Keratinocyte (primary cell): ENCODE data around the gene TMEM245. TPM values are rescaled to one million over a fixed set of nuclear protein-coding genes. Genes with fewer than 3 reads are reported as not detected.

Source experiments
- DNase-seq: peaks from one replicate; pipeline ENCODE4 v3.0.0-alpha.2; 2011; ENCODE audit warnings: low read depth, missing footprints, low spot score
- FAIRE-seq: peaks from 2 replicates; lab custom pipeline; 2011; peaks lifted over from hg19 to GRCh38; lab: Jason Lieb, UNC
- H2AFZ ChIP-seq: 2 replicates; pipeline ENCODE4 v1.6.0; 2012; ENCODE audit warnings: low read length, control low read depth, inconsistent platforms; ENCODE audit not compliant: control insufficient read depth
- H3K27ac ChIP-seq: 2 replicates; pipeline ENCODE4 v1.5.1; 2011; ENCODE audit warnings: low read length; ENCODE audit not compliant: control insufficient read depth, insufficient read depth
- H3K27me3 ChIP-seq: 3 replicates; pipeline ENCODE4 v1.6.0; 2011; ENCODE audit warnings: low read length; ENCODE audit not compliant: control insufficient read depth, insufficient read depth; ENCODE audit errors: extremely low read depth
- H3K36me3 ChIP-seq, 2 experiments: 2 replicates in 1 of 2; 3 replicates in 1 of 2; pipeline ENCODE4 v1.5.1; 2011; ENCODE audit warnings: low read length in 2 of 2, mild to moderate bottlenecking in 1 of 2; ENCODE audit not compliant: control insufficient read depth in 2 of 2, insufficient read depth in 2 of 2; ENCODE audit errors: extremely low read depth in 1 of 2
- H3K4me1 ChIP-seq: 3 replicates; pipeline ENCODE4 v1.5.1; 2011; ENCODE audit warnings: low read length; ENCODE audit not compliant: control insufficient read depth, insufficient read depth; ENCODE audit errors: extremely low read depth
- H3K4me2 ChIP-seq: 3 replicates; pipeline ENCODE4 v1.6.0; 2011; ENCODE audit warnings: low read depth, low read length; ENCODE audit not compliant: control insufficient read depth, insufficient read depth; ENCODE audit errors: extremely low read depth
- H3K4me3 ChIP-seq, 3 experiments: fragments of 200-600 bp in 1 of 3; sonication (generic) in 1 of 3; 2 replicates in 2 of 3; 3 replicates in 1 of 3; pipeline ENCODE4 v1.5.1; 2011 to 2016; ENCODE audit warnings: low read length in 3 of 3, mild to moderate bottlenecking in 3 of 3, control low read depth in 2 of 3, inconsistent platforms in 1 of 3, low read depth in 1 of 3, mixed read lengths in 1 of 3, mixed run types in 1 of 3, moderate library complexity in 1 of 3; ENCODE audit not compliant: control insufficient read depth in 2 of 3, insufficient read depth in 2 of 3; ENCODE audit errors: extremely low read depth in 1 of 3
- H3K79me2 ChIP-seq: 2 replicates; pipeline ENCODE4 v1.6.0; 2012; ENCODE audit warnings: low read length; ENCODE audit not compliant: control insufficient read depth, insufficient read depth
- H3K9ac ChIP-seq: 3 replicates; pipeline ENCODE4 v1.6.0; 2011; ENCODE audit warnings: low read length; ENCODE audit not compliant: control insufficient read depth, insufficient read depth; ENCODE audit errors: extremely low read depth
- H3K9me1 ChIP-seq: 3 replicates; pipeline ENCODE4 v1.6.0; 2011; ENCODE audit warnings: low read length; ENCODE audit not compliant: control insufficient read depth, insufficient read depth; ENCODE audit errors: extremely low read depth
- H3K9me3 ChIP-seq: 2 replicates; pipeline ENCODE4 v1.5.1; 2012; ENCODE audit warnings: low read depth, low read length; ENCODE audit not compliant: control insufficient read depth
- H4K20me1 ChIP-seq: 3 replicates; pipeline ENCODE4 v1.6.0; 2011; ENCODE audit warnings: low read length; ENCODE audit not compliant: control insufficient read depth, insufficient read depth; ENCODE audit errors: extremely low read depth
- EZH2 ChIP-seq: IDR thresholded peaks from one replicate; pipeline ENCODE4 v1.6.1; 2012; ENCODE audit warnings: inconsistent platforms, mild to moderate bottlenecking, low read length, moderate library complexity
- dilution Hi-C: fragments of 300-500 bp; cut with MboI; formaldehyde crosslinking; loops from one replicate; pipeline ENCODE4 v1.7.0; 2020; ENCODE audit warnings: low sequenced_read_pairs; ENCODE audit not compliant: extremely low pct_ligation_motif_present
- polyA plus RNA-seq, 5 experiments: library from polyadenylated mRNA; depleted of rRNA in 3 of 5; stranded (reverse) in 3 of 5; stranded (forward) in 1 of 5; unstranded in 1 of 5; fragments of >200 nt; gene quantifications; 1 replicate in 1 of 5; 2 replicates in 3 of 5; 3 replicates in 1 of 5; pipeline versions ENCODE4 v1.2.1 to v1.2.3, GENCODE V29; 2011 to 2012; ENCODE audit warnings: missing spikeins in 2 of 5, low read depth in 1 of 5, low replicate concordance in 1 of 5
- TF ChIP-seq, protein P1 (sequence below), 3 experiments: IDR thresholded peaks in 1 of 3; conservative IDR thresholded peaks in 1 of 3; optimal IDR thresholded peaks in 1 of 3; 2 replicates in 2 of 3; 3 replicates in 1 of 3; pipeline versions ENCODE3 to v1.5.1; 2011; ENCODE audit warnings: low read length in 3 of 3, mild to moderate bottlenecking in 3 of 3, moderate library complexity in 2 of 3, control low read depth in 1 of 3, inconsistent platforms in 1 of 3; ENCODE audit not compliant: insufficient read depth in 2 of 3; ENCODE audit errors: extremely low read depth in 1 of 3

TMEM245 gene
- polyA plus RNA-seq, 1 donor (not counting 4 experiments of a cell fraction or from before 2014, with no cell fraction given): 40.0 TPM

GRCh38 chr9:109017493-109017892 lies 102.3 kb downstream of the TMEM245 start:
- Histone ChIP-seq H4K20me1 (no peaks in the 10 kb centered on the region), H2AFZ (no peak overlapping the region), H3K27ac (no peak overlapping the region), H3K9me1 (no peaks in the 10 kb centered on the region), H3K4me3 (no peak overlapping the region), H3K9ac (no peak overlapping the region), H3K4me2 (no peak overlapping the region), H3K9me3 (no peaks in the 10 kb centered on the region), H3K27me3 (no peaks in the 10 kb centered on the region), H3K36me3 (peaks cover 2 to 8% of the 10 kb centered on the region in 2 experiments), H3K79me2 (no peaks in the 10 kb centered on the region), H3K4me1 (peaks cover 27% of the 10 kb centered on the region)
- FAIRE-seq: no peak
- dilution Hi-C loops: no loop called here
- TF ChIP-seq EZH2: no peak
- TF ChIP-seq, protein P1, sequence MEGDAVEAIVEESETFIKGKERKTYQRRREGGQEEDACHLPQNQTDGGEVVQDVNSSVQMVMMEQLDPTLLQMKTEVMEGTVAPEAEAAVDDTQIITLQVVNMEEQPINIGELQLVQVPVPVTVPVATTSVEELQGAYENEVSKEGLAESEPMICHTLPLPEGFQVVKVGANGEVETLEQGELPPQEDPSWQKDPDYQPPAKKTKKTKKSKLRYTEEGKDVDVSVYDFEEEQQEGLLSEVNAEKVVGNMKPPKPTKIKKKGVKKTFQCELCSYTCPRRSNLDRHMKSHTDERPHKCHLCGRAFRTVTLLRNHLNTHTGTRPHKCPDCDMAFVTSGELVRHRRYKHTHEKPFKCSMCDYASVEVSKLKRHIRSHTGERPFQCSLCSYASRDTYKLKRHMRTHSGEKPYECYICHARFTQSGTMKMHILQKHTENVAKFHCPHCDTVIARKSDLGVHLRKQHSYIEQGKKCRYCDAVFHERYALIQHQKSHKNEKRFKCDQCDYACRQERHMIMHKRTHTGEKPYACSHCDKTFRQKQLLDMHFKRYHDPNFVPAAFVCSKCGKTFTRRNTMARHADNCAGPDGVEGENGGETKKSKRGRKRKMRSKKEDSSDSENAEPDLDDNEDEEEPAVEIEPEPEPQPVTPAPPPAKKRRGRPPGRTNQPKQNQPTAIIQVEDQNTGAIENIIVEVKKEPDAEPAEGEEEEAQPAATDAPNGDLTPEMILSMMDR (optimal IDR thresholded peaks at IDR 0.05 in 1 of 3, IDR thresholded peaks at IDR 0.05 in 1 of 3, conservative IDR thresholded peaks at IDR 0.05 in 1 of 3; ENCODE audit: extremely low read depth in 1 of 3, insufficient read depth in 2 of 3, low read length in 3 of 3): no peak
- DNase-seq: no peak

DNA sequence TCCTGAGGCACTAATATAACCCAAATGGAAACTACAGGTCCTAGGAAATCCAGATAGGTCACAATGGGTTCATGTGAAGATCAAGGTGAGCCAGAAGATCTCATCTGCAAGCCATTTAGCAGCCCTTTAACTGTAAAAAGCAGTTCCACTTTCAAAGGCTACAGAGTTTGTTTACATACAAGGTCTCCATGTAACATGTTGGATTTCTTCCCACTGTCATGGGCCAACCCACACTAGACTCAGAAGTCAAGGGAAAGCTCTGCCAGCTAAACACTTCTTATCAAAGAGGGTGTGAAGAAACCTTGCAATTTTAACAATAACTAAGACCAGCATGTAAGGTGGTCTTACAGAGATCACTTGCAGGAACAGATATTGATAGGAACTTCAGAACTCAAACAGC lies 102.7 kb downstream of the TMEM245 start:
- peaks cover 2 to 8% of the 10 kb centered on the region in 2 experiments for H3K36me3 ChIP-seq
- H3K27ac ChIP-seq: no peak overlapping the region
- TF ChIP-seq, protein P1 (optimal IDR thresholded peaks at IDR 0.05 in 1 of 3, IDR thresholded peaks at IDR 0.05 in 1 of 3, conservative IDR thresholded peaks at IDR 0.05 in 1 of 3; ENCODE audit: extremely low read depth in 1 of 3, insufficient read depth in 2 of 3, low read length in 3 of 3): no peak
- no peak for TF ChIP-seq EZH2
- FAIRE-seq: no peak
- no peak overlapping the region for H3K4me3 ChIP-seq
- no peaks in the 10 kb centered on the region for H3K27me3 ChIP-seq
- H3K9me1 ChIP-seq: no peaks in the 10 kb centered on the region
- dilution Hi-C loops: no loop called here
- peaks cover 27% of the 10 kb centered on the region for H3K4me1 ChIP-seq
- no peak for DNase-seq
- H2AFZ ChIP-seq: no peak overlapping the region
- no peaks in the 10 kb centered on the region for H4K20me1 ChIP-seq
- no peak overlapping the region for H3K9ac ChIP-seq
- no peaks in the 10 kb centered on the region for H3K79me2 ChIP-seq
- H3K4me2 ChIP-seq: no peak overlapping the region
- no peaks in the 10 kb centered on the region for H3K9me3 ChIP-seq
